ENCODE results near the gene FCAMR.

GRCh38 chr1:206963119-206963712, 7.0 kb downstream of the FCAMR start:
- TF ChIP-seq CTCF (IDR thresholded peaks at IDR 0.05; ENCODE audit: insufficient read depth, low read depth, low read length) (no peak), EZH2 (IDR thresholded peaks at IDR 0.05; ENCODE audit: insufficient read depth, low read length) (no peak)

All from astrocyte (in vitro differentiated cells and primary cell).